ENCODE measurements around the gene APMAP.

The APMAP gene

GRCh38 chr20:24987873-24988835, 4.4 kb downstream of the APMAP start:
- H3K36me3 ChIP-seq (ENCODE audit: low read depth) = peaks cover 9% of the 10 kb centered on the region
- H3K27me3 ChIP-seq (ENCODE audit: insufficient read depth, poor library complexity, severe bottlenecking) = no peaks in the 10 kb centered on the region
- ATAC-seq (ENCODE audit: low read depth) (no peak), DNase-seq (ENCODE audit: low spot score) (no peak)
- no peak overlapping the region for H3K4me3 ChIP-seq (ENCODE audit: severe bottlenecking)
- no peak overlapping the region for H3K27ac ChIP-seq (ENCODE audit: poor library complexity, severe bottlenecking)
- no peaks in the 10 kb centered on the region for H3K9me3 ChIP-seq (ENCODE audit: severe bottlenecking)
- peaks cover 5% of the 10 kb centered on the region for H3K4me1 ChIP-seq (ENCODE audit: insufficient read depth, poor library complexity, severe bottlenecking)
- TF ChIP-seq, protein P1, sequence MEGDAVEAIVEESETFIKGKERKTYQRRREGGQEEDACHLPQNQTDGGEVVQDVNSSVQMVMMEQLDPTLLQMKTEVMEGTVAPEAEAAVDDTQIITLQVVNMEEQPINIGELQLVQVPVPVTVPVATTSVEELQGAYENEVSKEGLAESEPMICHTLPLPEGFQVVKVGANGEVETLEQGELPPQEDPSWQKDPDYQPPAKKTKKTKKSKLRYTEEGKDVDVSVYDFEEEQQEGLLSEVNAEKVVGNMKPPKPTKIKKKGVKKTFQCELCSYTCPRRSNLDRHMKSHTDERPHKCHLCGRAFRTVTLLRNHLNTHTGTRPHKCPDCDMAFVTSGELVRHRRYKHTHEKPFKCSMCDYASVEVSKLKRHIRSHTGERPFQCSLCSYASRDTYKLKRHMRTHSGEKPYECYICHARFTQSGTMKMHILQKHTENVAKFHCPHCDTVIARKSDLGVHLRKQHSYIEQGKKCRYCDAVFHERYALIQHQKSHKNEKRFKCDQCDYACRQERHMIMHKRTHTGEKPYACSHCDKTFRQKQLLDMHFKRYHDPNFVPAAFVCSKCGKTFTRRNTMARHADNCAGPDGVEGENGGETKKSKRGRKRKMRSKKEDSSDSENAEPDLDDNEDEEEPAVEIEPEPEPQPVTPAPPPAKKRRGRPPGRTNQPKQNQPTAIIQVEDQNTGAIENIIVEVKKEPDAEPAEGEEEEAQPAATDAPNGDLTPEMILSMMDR (IDR thresholded peaks at IDR 0.05; ENCODE audit: poor library complexity, severe bottlenecking) = no peak

- TF ChIP-seq, protein P1 (IDR thresholded peaks at IDR 0.05; ENCODE audit: poor library complexity, severe bottlenecking) = no peak
- no peak overlapping the region for H3K27ac ChIP-seq (ENCODE audit: poor library complexity, severe bottlenecking)
- DNase-seq (ENCODE audit: low spot score) (no peak), ATAC-seq (ENCODE audit: low read depth) (peak; percentile 30; the same call in 1 of the 3 replicates)
- peaks cover 14% of the 10 kb centered on the region for H3K36me3 ChIP-seq (ENCODE audit: low read depth)
- no peak overlapping the region for H3K4me3 ChIP-seq (ENCODE audit: severe bottlenecking)
- no peaks in the 10 kb centered on the region for H3K27me3 ChIP-seq (ENCODE audit: insufficient read depth, poor library complexity, severe bottlenecking)
- H3K4me1 ChIP-seq (ENCODE audit: insufficient read depth, poor library complexity, severe bottlenecking) = peaks cover 5% of the 10 kb centered on the region
- H3K9me3 ChIP-seq (ENCODE audit: severe bottlenecking) = no peaks in the 10 kb centered on the region
Observed at GRCh38 chr20:24987244-24987643, 5.3 kb downstream of the APMAP start.

DNA sequence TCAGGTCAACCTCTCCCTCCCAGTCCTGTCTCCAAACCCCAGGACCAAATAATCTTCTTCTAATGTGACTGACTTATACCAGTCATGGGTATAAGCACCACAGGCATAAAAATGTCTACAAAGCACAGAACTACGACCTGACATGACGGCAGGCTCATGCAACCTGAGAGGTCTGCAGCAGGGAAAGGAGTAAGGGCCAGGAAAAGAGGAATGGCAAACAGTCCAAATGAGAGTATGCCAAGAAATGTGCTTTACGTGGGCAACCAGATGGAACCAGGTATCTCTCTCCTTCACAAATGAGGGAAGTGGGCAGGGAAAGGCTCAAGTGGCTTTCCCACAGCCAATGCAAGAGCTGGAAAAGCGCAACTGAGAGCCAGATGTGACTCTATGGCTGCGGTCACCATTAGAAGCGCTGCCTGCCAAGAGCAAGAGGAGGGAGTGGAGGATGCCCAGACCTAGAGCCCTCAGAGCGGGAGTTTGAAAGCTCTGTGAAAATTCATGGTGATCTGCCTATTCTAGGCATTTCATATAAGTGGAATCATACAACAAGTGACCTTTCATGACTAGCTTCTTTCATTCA, 6.0 kb downstream of the APMAP start:
- H3K9me3 ChIP-seq (ENCODE audit: severe bottlenecking) = no peaks in the 10 kb centered on the region
- no peak overlapping the region for H3K27ac ChIP-seq (ENCODE audit: poor library complexity, severe bottlenecking)
- DNase-seq (ENCODE audit: low spot score) = no peak
- no peaks in the 10 kb centered on the region for H3K27me3 ChIP-seq (ENCODE audit: insufficient read depth, poor library complexity, severe bottlenecking)
- TF ChIP-seq, protein P1 (IDR thresholded peaks at IDR 0.05; ENCODE audit: poor library complexity, severe bottlenecking) = no peak
- no peak overlapping the region for H3K4me3 ChIP-seq (ENCODE audit: severe bottlenecking)
- H3K36me3 ChIP-seq (ENCODE audit: low read depth) = peaks cover 14% of the 10 kb centered on the region
- H3K4me1 ChIP-seq (ENCODE audit: insufficient read depth, poor library complexity, severe bottlenecking) = peaks cover 5% of the 10 kb centered on the region
- ATAC-seq (ENCODE audit: low read depth) = no peak

- DNase-seq (ENCODE audit: low spot score) = no peak
- Histone ChIP-seq H3K36me3 (ENCODE audit: low read depth) (peaks cover 14% of the 10 kb centered on the region), H3K4me3 (ENCODE audit: severe bottlenecking) (no peak overlapping the region), H3K27me3 (ENCODE audit: insufficient read depth, poor library complexity, severe bottlenecking) (no peaks in the 10 kb centered on the region), H3K27ac (ENCODE audit: poor library complexity, severe bottlenecking) (no peak overlapping the region), H3K4me1 (ENCODE audit: insufficient read depth, poor library complexity, severe bottlenecking) (no peaks in the 10 kb centered on the region), H3K9me3 (ENCODE audit: severe bottlenecking) (no peaks in the 10 kb centered on the region)
- no peak for ATAC-seq (ENCODE audit: low read depth)
- TF ChIP-seq, protein P1 (IDR thresholded peaks at IDR 0.05; ENCODE audit: poor library complexity, severe bottlenecking) = no peak
Observed at GRCh38 chr20:24985802-24986201, 6.7 kb downstream of the APMAP start.

Data from RWPE2 (cell line).